Measurements from ENCODE around the gene VAT1L. TPM values are rescaled to one million over a fixed set of nuclear protein-coding genes. Genes with fewer than 3 reads are reported as not detected.

Gene VAT1L
- total and polyA plus RNA-seq, 2 experiments from 2014 or later: 11.0 to 24.4 TPM

DNA sequence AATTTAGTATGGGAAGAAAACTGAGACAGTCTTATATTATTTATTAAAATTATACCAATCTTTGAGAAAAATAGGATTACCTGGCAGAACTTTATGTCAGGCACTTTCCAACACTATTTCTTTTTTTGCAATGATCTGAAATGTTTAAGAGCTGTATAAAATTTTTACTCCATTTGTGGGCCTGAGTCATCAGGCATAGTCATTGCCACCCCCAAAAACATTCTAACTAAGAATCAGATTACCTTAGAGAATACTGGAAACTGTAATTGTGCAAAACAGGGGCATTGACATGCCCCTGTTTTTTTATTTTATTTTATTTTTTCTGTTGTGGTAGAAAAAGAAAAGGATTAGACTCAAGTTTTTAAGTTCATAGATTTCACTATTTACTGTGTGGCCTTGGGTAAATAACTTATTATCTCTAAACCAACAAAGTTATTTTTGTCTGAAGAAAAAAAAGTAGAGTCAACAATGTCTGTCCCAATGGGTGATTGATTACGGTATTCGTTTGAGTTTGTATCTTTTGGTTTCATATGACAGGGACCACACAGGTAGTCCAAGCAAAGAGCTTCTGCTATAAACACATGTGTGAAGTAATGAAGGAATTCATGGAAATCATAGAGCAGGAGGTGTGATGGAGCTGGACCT, 24.6 kb downstream of the VAT1L start:
- Histone ChIP-seq H3K4me1 (ENCODE audit: insufficient read depth) (no peaks in the 10 kb centered on the region), H3F3A (replicated peaks; ENCODE audit: low read depth) (no peaks in the 10 kb centered on the region), H3K9me2 (ENCODE audit: insufficient read depth) (no peaks in the 10 kb centered on the region), H4K20me1 (replicated peaks; ENCODE audit: insufficient read depth) (no peaks in the 10 kb centered on the region), H2AFZ (no peak overlapping the region), H3K4me3 (no peak overlapping the region), H3K4me2 (no peak overlapping the region), H3K27me3 (ENCODE audit: insufficient read depth) (no peaks in the 10 kb centered on the region), H3K36me3 (ENCODE audit: insufficient read depth) (no peaks in the 10 kb centered on the region), H3K27ac (ENCODE audit: low read depth) (no peak overlapping the region; the same call in 1 of the 2 replicates), H3K79me2 (replicated peaks; ENCODE audit: insufficient read depth) (no peaks in the 10 kb centered on the region; the same call in 1 of the 2 replicates)
- peaks cover 15% of the 10 kb centered on the region for H3K36me3 Mint-ChIP-seq (ENCODE audit: low read depth)
- DNase-seq (ENCODE audit: low spot score) (no peak), ATAC-seq (no peak)
- H3K27ac Mint-ChIP-seq: no peak overlapping the region
- peaks cover 16% of the 10 kb centered on the region for H3K9me3 Mint-ChIP-seq
- TF ChIP-seq POLR2AphosphoS5 (IDR thresholded peaks at IDR 0.05; ENCODE audit: low read depth): no peak
- no peak for TF ChIP-seq EZH2 (IDR thresholded peaks at IDR 0.05; ENCODE audit: low read depth, unreplicated experiment)
- TF ChIP-seq NANOG (IDR thresholded peaks at IDR 0.05; ENCODE audit: borderline replicate concordance): no peak
- no peak for TF ChIP-seq ZNF114 (CRISPR knock-in tag; IDR thresholded peaks at IDR 0.05)
- TF ChIP-seq JUNB (IDR thresholded peaks at IDR 0.05; ENCODE audit: unreplicated experiment): no peak
- no peak for TF ChIP-seq CTCF (conservative IDR thresholded peaks at IDR 0.05; ENCODE audit: low read depth in 2 of 2)
- no peak for TF ChIP-seq EZH2phosphoT487 (IDR thresholded peaks at IDR 0.05; ENCODE audit: unreplicated experiment)
- no peak for TF ChIP-seq STAT1 (IDR thresholded peaks at IDR 0.05; ENCODE audit: unreplicated experiment)
- no peak for TF ChIP-seq CREB1 (CRISPR knock-in tag; IDR thresholded peaks at IDR 0.05; ENCODE audit: low read depth)
- TF ChIP-seq, protein P1, sequence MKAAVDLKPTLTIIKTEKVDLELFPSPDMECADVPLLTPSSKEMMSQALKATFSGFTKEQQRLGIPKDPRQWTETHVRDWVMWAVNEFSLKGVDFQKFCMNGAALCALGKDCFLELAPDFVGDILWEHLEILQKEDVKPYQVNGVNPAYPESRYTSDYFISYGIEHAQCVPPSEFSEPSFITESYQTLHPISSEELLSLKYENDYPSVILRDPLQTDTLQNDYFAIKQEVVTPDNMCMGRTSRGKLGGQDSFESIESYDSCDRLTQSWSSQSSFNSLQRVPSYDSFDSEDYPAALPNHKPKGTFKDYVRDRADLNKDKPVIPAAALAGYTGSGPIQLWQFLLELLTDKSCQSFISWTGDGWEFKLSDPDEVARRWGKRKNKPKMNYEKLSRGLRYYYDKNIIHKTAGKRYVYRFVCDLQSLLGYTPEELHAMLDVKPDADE (IDR thresholded peaks at IDR 0.05): no peak
- peaks cover 6% of the 10 kb centered on the region for H3K27me3 Mint-ChIP-seq (ENCODE audit: insufficient read depth, low read depth, poor library complexity)
- no peaks in the 10 kb centered on the region for H3K4me1 Mint-ChIP-seq
- H3K4me3 Mint-ChIP-seq: no peak overlapping the region

DNA sequence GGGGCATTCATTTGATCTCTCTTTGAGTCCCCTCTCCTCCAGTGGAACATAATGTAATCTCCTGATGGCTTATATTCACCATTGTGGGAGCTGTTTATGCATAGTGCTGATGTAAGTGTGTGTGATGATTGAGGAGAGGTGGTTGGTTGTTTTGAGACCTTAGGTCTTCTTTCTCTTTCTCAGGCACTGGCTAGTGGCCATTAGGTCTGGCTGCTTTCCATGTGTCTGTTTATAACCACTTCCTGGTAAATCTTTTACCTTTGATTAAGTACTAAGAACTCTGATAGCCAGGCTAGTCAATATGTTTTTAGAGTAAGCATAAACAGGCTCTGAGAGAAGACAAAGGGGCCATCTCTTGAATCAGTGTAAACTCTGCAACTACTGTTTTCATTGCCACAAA, 27.9 kb downstream of the VAT1L start:
- DNase-seq (ENCODE audit: low spot score): no peak
- no peaks in the 10 kb centered on the region for H4K20me1 ChIP-seq (replicated peaks; ENCODE audit: insufficient read depth)
- Mint-ChIP-seq H3K27ac (no peak overlapping the region; the same call in 1 of the 2 replicates), H3K27me3 (ENCODE audit: insufficient read depth, low read depth, poor library complexity) (peaks cover 6% of the 10 kb centered on the region), H3K9me3 (no peaks in the 10 kb centered on the region), H3K36me3 (ENCODE audit: low read depth) (peaks cover 3% of the 10 kb centered on the region; the same call in 2 of the 3 replicates), H3K4me3 (no peak overlapping the region), H3K4me1 (no peaks in the 10 kb centered on the region)
- TF ChIP-seq, protein P2, sequence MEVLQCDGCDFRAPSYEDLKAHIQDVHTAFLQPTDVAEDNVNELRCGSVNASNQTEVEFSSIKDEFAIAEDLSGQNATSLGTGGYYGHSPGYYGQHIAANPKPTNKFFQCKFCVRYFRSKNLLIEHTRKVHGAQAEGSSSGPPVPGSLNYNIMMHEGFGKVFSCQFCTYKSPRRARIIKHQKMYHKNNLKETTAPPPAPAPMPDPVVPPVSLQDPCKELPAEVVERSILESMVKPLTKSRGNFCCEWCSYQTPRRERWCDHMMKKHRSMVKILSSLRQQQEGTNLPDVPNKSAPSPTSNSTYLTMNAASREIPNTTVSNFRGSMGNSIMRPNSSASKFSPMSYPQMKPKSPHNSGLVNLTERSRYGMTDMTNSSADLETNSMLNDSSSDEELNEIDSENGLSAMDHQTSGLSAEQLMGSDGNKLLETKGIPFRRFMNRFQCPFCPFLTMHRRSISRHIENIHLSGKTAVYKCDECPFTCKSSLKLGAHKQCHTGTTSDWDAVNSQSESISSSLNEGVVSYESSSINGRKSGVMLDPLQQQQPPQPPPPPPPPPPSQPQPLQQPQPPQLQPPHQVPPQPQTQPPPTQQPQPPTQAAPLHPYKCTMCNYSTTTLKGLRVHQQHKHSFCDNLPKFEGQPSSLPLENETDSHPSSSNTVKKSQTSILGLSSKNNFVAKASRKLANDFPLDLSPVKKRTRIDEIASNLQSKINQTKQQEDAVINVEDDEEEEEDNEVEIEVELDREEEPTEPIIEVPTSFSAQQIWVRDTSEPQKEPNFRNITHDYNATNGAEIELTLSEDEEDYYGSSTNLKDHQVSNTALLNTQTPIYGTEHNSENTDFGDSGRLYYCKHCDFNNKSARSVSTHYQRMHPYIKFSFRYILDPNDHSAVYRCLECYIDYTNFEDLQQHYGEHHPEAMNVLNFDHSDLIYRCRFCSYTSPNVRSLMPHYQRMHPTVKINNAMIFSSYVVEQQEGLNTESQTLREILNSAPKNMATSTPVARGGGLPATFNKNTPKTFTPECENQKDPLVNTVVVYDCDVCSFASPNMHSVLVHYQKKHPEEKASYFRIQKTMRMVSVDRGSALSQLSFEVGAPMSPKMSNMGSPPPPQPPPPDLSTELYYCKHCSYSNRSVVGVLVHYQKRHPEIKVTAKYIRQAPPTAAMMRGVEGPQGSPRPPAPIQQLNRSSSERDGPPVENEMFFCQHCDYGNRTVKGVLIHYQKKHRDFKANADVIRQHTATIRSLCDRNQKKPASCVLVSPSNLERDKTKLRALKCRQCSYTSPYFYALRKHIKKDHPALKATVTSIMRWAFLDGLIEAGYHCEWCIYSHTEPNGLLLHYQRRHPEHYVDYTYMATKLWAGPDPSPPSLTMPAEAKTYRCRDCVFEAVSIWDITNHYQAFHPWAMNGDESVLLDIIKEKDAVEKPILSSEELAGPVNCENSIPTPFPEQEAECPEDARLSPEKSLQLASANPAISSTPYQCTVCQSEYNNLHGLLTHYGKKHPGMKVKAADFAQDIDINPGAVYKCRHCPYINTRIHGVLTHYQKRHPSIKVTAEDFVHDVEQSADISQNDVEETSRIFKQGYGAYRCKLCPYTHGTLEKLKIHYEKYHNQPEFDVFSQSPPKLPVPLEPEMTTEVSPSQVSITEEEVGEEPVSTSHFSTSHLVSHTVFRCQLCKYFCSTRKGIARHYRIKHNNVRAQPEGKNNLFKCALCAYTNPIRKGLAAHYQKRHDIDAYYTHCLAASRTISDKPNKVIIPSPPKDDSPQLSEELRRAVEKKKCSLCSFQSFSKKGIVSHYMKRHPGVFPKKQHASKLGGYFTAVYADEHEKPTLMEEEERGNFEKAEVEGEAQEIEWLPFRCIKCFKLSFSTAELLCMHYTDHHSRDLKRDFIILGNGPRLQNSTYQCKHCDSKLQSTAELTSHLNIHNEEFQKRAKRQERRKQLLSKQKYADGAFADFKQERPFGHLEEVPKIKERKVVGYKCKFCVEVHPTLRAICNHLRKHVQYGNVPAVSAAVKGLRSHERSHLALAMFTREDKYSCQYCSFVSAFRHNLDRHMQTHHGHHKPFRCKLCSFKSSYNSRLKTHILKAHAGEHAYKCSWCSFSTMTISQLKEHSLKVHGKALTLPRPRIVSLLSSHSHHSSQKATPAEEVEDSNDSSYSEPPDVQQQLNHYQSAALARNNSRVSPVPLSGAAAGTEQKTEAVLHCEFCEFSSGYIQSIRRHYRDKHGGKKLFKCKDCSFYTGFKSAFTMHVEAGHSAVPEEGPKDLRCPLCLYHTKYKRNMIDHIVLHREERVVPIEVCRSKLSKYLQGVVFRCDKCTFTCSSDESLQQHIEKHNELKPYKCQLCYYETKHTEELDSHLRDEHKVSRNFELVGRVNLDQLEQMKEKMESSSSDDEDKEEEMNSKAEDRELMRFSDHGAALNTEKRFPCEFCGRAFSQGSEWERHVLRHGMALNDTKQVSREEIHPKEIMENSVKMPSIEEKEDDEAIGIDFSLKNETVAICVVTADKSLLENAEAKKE (CRISPR knock-in tag; IDR thresholded peaks at IDR 0.05): no peak
- TF ChIP-seq, protein P1 (IDR thresholded peaks at IDR 0.05): no peak
- no peak for TF ChIP-seq CREB1 (CRISPR knock-in tag; IDR thresholded peaks at IDR 0.05; ENCODE audit: low read depth)
- no peak for TF ChIP-seq EZH2 (IDR thresholded peaks at IDR 0.05; ENCODE audit: low read depth, unreplicated experiment)
- no peak for TF ChIP-seq NANOG (IDR thresholded peaks at IDR 0.05; ENCODE audit: borderline replicate concordance)
- no peak for ATAC-seq
- H3K9me2 ChIP-seq (ENCODE audit: insufficient read depth): no peaks in the 10 kb centered on the region
- no peaks in the 10 kb centered on the region for H3K4me1 ChIP-seq (ENCODE audit: insufficient read depth)
- H2AFZ ChIP-seq: no peak overlapping the region
- H3K36me3 ChIP-seq (ENCODE audit: insufficient read depth): no peaks in the 10 kb centered on the region; the same call in 1 of the 2 replicates
- no peak overlapping the region for H3K4me3 ChIP-seq
- H3K4me2 ChIP-seq: no peak overlapping the region
- H3K27me3 ChIP-seq (ENCODE audit: insufficient read depth): no peaks in the 10 kb centered on the region
- no peaks in the 10 kb centered on the region for H3F3A ChIP-seq (replicated peaks; ENCODE audit: low read depth)
- no peaks in the 10 kb centered on the region for H3K79me2 ChIP-seq (replicated peaks; ENCODE audit: insufficient read depth)
- H3K27ac ChIP-seq (ENCODE audit: low read depth): no peak overlapping the region

Measured in GM23338 (cell line).